ENCODE data around the gene SREBF1. TPM values are rescaled to one million over a fixed set of nuclear protein-coding genes. Genes with fewer than 3 reads are reported as not detected.

SREBF1 gene
- total RNA-seq, 2 experiments from 2014 or later: 103 to 116 TPM

- no peak overlapping the region for H3K4me3 Mint-ChIP-seq
- H3K27ac Mint-ChIP-seq: no peak overlapping the region
- H3K9me3 Mint-ChIP-seq: no peaks in the 10 kb centered on the region
- DNase-seq (peak; percentile 74), ATAC-seq (peak; percentile 91)
- peaks cover 30% of the 10 kb centered on the region for H3K4me1 Mint-ChIP-seq (ENCODE audit: low read depth)
- ChIA-PET CTCF (interaction anchor here (0.5 to 6.6 kb wide), 25 partner anchors 9 to 181 kb away, joined by 3 to 104 read pairs (median 3); no protein-coding TSS in a partner anchor), POLR2A (interaction anchor here (0.5 to 3.2 kb wide), 5 partner anchors 10 to 51 kb away, joined by 3 to 15 read pairs (median 5); partner anchors contain the start of gene SREBF1)
- intact Hi-C loops (cut with micrococcal nuclease): loop anchor here (5.0 kb wide), 1 partner anchor 178 kb away; the partner anchor contains the start of gene RAI1
- peak; percentile 97 for TF ChIP-seq CTCF (IDR thresholded peaks at IDR 0.05)
- H3K36me3 Mint-ChIP-seq (ENCODE audit: low read depth): no peaks in the 10 kb centered on the region
- H3K27me3 Mint-ChIP-seq: no peaks in the 10 kb centered on the region
Observed at GRCh38 chr17:17859909-17860765, 23.4 kb upstream of the SREBF1 start.

GRCh38 chr17:17857496-17857895, 20.7 kb upstream of the SREBF1 start:
- peaks cover 40% of the 10 kb centered on the region for H3K4me1 Mint-ChIP-seq (ENCODE audit: low read depth)
- H3K27ac Mint-ChIP-seq: no peak overlapping the region
- intact Hi-C loops (cut with micrococcal nuclease): loop anchor here (5.0 kb wide), 1 partner anchor 175 kb away; the partner anchor contains the start of gene RAI1
- no peak for DNase-seq
- H3K36me3 Mint-ChIP-seq (ENCODE audit: low read depth): no peaks in the 10 kb centered on the region
- POLR2A ChIA-PET: interaction anchor here (1.0 to 19.1 kb wide), 3 partner anchors 17 to 49 kb away, joined by 3 to 617 read pairs (median 3); partner anchors contain the start of gene SREBF1
- no peaks in the 10 kb centered on the region for H3K27me3 Mint-ChIP-seq
- no peak for ATAC-seq
- TF ChIP-seq CTCF (IDR thresholded peaks at IDR 0.05): no peak
- no peak overlapping the region for H3K4me3 Mint-ChIP-seq
- H3K9me3 Mint-ChIP-seq: no peaks in the 10 kb centered on the region
- CTCF ChIA-PET: interaction anchor here (1.0 to 11.3 kb wide), 6 partner anchors 8 to 61 kb away, joined by 3 to 83 read pairs (median 6); partner anchors contain the start of gene SREBF1

DNA sequence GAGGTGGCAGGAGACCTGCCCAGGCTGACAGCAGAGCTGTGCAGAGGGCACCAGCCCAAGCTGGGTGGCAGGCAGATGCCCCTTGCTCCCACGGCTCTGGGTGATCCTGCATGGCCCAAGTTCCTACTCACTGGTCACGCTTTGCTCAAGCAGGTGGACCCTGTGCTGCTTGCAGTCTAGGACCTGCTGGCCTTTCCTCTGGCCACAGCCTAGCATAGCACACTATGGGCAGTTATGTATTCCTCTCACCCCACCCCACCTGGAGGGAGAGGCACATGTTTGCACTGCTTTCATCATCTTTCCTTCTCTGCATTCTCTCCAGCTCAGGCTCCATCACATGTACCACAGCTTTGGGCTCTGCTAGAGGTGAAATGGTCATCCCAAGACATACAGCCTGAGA, 19.6 kb upstream of the SREBF1 start:
- Mint-ChIP-seq H3K27ac (peak overlapping the region; percentile 59), H3K4me1 (ENCODE audit: low read depth) (peaks cover 50% of the 10 kb centered on the region), H3K27me3 (no peaks in the 10 kb centered on the region), H3K36me3 (ENCODE audit: low read depth) (peaks cover 1% of the 10 kb centered on the region), H3K9me3 (no peaks in the 10 kb centered on the region), H3K4me3 (no peak overlapping the region)
- no peak for TF ChIP-seq CTCF (IDR thresholded peaks at IDR 0.05)
- ATAC-seq (no peak), DNase-seq (no peak)
- intact Hi-C loops (cut with micrococcal nuclease): loop anchor here (5.0 kb wide), 1 partner anchor 174 kb away; the partner anchor contains the start of gene RAI1
- POLR2A ChIA-PET: interaction anchor here (1.1 to 19.1 kb wide), 4 partner anchors 15 to 159 kb away, joined by 3 to 617 read pairs (median 12); partner anchors contain the start of gene SREBF1
- CTCF ChIA-PET: interaction anchor here (1.0 to 11.3 kb wide), 5 partner anchors 22 to 174 kb away, joined by 3 to 83 read pairs (median 7); partner anchors contain the start of genes DRC3, SREBF1 and TOM1L2

GRCh38 chr17:17855976-17856375, 19.2 kb upstream of the SREBF1 start:
- Mint-ChIP-seq H3K27ac (peak overlapping the region; percentile 39), H3K4me1 (ENCODE audit: low read depth) (peaks cover 54% of the 10 kb centered on the region), H3K9me3 (no peaks in the 10 kb centered on the region), H3K27me3 (no peaks in the 10 kb centered on the region), H3K4me3 (no peak overlapping the region), H3K36me3 (ENCODE audit: low read depth) (peaks cover 1% of the 10 kb centered on the region)
- intact Hi-C loops (cut with micrococcal nuclease): loop anchor here (5.0 kb wide), 1 partner anchor 174 kb away; the partner anchor contains the start of gene RAI1
- no peak for DNase-seq
- ATAC-seq: no peak
- POLR2A ChIA-PET: interaction anchor here (1.1 to 19.1 kb wide), 5 partner anchors 10 to 158 kb away, joined by 3 to 617 read pairs (median 7); partner anchors contain the start of gene SREBF1
- CTCF ChIA-PET: interaction anchor here (0.7 to 11.3 kb wide), 8 partner anchors 10 to 176 kb away, joined by 3 to 83 read pairs (median 8); partner anchors contain the start of genes DRC3, RAI1, SREBF1 and TOM1L2
- no peak for TF ChIP-seq CTCF (IDR thresholded peaks at IDR 0.05)
